ENCODE measurements around the gene SLC41A1. TPM values are rescaled to one million over a fixed set of nuclear protein-coding genes. Genes with fewer than 3 reads are reported as not detected.

The SLC41A1 gene
- total RNA-seq, 1 donor from 2014 or later = 28.8 TPM

DNA sequence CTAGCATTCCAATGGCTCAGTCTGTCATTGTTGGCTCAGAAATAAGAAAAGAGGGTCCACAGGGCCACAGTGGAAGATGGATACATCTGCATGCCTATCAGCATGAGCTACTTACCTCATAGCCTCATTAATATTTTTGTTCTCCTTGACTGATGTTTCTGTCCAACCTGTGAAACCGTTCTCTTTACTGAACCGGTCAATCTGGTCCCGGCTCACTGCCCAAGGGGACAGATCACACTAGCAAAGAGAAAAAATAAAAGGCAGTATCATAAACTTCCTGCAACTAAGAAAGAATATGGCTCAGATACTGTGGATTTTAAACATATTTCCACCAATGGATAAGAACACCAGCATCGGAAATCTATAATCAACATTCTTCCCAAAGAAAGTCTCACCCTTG, 42.4 kb downstream of the SLC41A1 start:
- no peak for DNase-seq (ENCODE audit: low spot score in 2 of 2)
- H3K4me1 ChIP-seq = peaks cover 0 to 6% of the 10 kb centered on the region in 2 donors
- intact Hi-C loops (cut with DNase I) = no loop called here
- H3K9me3 ChIP-seq = no peaks in the 10 kb centered on the region
- no peak overlapping the region for H3K4me3 ChIP-seq
- no peak overlapping the region for H3K27ac ChIP-seq
- TF ChIP-seq, protein P1, sequence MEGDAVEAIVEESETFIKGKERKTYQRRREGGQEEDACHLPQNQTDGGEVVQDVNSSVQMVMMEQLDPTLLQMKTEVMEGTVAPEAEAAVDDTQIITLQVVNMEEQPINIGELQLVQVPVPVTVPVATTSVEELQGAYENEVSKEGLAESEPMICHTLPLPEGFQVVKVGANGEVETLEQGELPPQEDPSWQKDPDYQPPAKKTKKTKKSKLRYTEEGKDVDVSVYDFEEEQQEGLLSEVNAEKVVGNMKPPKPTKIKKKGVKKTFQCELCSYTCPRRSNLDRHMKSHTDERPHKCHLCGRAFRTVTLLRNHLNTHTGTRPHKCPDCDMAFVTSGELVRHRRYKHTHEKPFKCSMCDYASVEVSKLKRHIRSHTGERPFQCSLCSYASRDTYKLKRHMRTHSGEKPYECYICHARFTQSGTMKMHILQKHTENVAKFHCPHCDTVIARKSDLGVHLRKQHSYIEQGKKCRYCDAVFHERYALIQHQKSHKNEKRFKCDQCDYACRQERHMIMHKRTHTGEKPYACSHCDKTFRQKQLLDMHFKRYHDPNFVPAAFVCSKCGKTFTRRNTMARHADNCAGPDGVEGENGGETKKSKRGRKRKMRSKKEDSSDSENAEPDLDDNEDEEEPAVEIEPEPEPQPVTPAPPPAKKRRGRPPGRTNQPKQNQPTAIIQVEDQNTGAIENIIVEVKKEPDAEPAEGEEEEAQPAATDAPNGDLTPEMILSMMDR (IDR thresholded peaks at IDR 0.05) = no peak
- H3K36me3 ChIP-seq = peaks cover 3 to 25% of the 10 kb centered on the region in 2 donors
- H3K27me3 ChIP-seq = no peaks in the 10 kb centered on the region

DNA sequence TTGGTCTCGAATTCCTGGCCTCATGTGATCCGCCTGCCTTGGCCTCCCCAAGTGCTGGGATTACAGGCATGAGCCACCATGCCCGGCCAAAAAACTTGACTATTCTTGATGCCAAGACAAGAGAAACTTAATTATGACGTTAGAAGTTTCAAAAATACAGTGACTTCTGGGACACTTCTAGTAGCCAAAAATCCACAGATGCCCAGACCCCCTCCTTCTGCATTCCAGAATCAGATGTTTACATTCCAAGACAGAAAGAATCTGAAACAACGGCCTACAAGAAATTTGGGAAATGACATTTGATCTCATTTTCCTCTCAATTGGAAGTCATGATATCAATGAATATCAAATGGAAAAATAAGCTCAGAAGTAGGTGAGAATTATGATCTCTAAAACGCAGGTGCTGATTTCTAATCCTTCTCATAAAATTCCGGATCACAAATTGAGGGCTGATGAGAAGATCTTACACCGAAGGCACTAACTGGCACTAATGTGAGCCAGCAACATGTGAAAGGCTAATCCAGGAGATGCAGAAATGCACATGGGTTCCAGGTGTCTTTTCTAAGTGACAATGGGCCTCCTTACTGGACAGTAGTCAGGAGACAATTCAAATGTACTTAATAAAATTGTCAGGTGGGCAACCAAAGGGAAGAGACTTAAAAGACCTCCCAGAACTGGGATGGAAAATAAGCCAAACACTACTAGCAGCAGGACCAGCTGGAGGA, 43.2 kb downstream of the SLC41A1 start:
- H3K4me1 ChIP-seq = peaks cover 0 to 6% of the 10 kb centered on the region in 2 donors
- no peak for DNase-seq (ENCODE audit: low spot score in 2 of 2)
- no peaks in the 10 kb centered on the region for H3K9me3 ChIP-seq
- no peak overlapping the region for H3K4me3 ChIP-seq
- TF ChIP-seq, protein P1 (IDR thresholded peaks at IDR 0.05) = no peak
- H3K36me3 ChIP-seq = peaks cover 3 to 25% of the 10 kb centered on the region in 2 donors
- H3K27me3 ChIP-seq = no peaks in the 10 kb centered on the region
- intact Hi-C loops (cut with DNase I) = no loop called here
- no peak overlapping the region for H3K27ac ChIP-seq

DNA sequence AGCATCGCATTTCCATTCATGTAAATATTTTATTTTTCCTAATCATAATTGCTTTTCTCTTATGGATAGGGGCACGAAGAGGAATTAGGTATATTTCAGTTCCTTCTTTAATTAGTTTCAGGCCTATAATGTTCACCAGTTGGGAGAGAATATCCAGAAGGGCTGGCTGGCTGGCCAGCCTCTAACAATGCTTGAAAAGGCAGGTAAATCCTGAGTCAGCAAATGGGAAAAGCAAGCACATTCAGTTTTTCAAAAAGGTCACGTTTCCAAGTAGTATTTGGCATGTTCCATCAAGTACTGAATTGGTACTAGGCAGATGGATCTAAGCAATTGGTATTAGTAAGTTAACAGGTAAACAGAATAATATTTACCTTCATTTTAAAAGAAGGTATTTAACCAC, 45.8 kb downstream of the SLC41A1 start:
- intact Hi-C loops (cut with DNase I) = no loop called here
- TF ChIP-seq, protein P1 (IDR thresholded peaks at IDR 0.05) = no peak
- Histone ChIP-seq H3K27ac (no peak overlapping the region), H3K4me3 (no peak overlapping the region), H3K36me3 (peaks cover 3 to 25% of the 10 kb centered on the region in 2 donors), H3K9me3 (no peaks in the 10 kb centered on the region), H3K27me3 (no peaks in the 10 kb centered on the region), H3K4me1 (no peaks in the 10 kb centered on the region)
- DNase-seq (ENCODE audit: low spot score in 2 of 2) = no peak

DNA sequence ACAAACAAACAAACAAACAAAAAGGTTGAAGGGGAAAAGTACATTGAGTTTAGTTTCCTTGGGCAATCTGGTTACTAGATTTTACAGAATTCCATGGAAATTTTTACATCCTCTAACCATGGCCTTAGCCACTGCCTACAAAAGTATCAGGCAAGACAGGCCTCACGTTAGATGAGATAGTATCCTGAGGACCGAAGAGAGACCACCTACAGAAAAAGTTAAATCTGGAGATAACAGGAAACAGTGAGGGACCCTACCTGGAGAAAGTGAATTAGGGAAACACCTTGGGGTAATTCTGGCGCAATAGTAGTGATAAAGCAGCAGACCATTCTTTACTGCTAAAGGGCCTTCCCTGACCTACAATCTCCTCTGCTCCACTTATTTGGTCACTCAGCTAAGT, 46.4 kb downstream of the SLC41A1 start:
- Histone ChIP-seq H3K36me3 (peaks cover 3 to 25% of the 10 kb centered on the region in 2 donors), H3K27me3 (no peaks in the 10 kb centered on the region), H3K4me1 (no peaks in the 10 kb centered on the region), H3K27ac (no peak overlapping the region), H3K9me3 (no peaks in the 10 kb centered on the region), H3K4me3 (no peak overlapping the region)
- TF ChIP-seq, protein P1 (IDR thresholded peaks at IDR 0.05) = no peak
- intact Hi-C loops (cut with DNase I) = no loop called here
- DNase-seq (ENCODE audit: low spot score in 2 of 2) = no peak

DNA sequence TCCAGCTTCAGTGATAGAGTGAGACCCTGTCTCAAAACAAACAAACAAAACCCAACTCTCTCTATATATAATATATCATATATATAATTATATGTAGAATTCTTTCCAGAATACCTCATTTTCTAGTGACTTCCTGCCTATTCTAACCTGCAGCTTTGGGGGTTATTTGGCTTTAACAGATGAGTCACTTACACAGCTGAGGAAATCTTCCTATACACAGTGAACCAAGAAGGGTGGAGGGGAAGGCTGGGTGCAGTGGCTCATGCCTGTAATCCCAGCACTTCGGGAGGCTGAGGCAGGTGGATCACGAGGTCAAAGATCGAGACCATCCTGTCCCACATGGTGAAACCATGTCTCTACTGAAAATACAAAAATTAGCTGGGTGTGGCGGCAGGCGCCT, 47.0 kb downstream of the SLC41A1 start:
- Histone ChIP-seq H3K36me3 (peaks cover 3 to 25% of the 10 kb centered on the region in 2 donors), H3K9me3 (no peaks in the 10 kb centered on the region), H3K27me3 (no peaks in the 10 kb centered on the region), H3K27ac (no peak overlapping the region), H3K4me3 (no peak overlapping the region), H3K4me1 (no peaks in the 10 kb centered on the region)
- no peak for DNase-seq (ENCODE audit: low spot score in 2 of 2)
- TF ChIP-seq, protein P1 (IDR thresholded peaks at IDR 0.05) = no peak
- intact Hi-C loops (cut with DNase I) = no loop called here

Measured in ascending aorta (tissue), 2 donors.